C4-2B (cell line): ENCODE data around the gene MYH10.

ENCODE experiments used
- CTCF ChIP-seq: fragments of 450-650 bp; conservative IDR thresholded peaks from 2 replicates; pipeline ENCODE4 v1.5.1; 2017; ENCODE audit warnings: mild to moderate bottlenecking
- ZFX ChIP-seq: fragments of 450-650 bp; IDR thresholded peaks from 2 replicates; pipeline ENCODE4 v1.6.1; 2017

- TF ChIP-seq CTCF (no peak), ZFX (no peak)
Measured at GRCh38 chr17:8504460-8505207, 125.9 kb downstream of the MYH10 start.
